K562 treated with DMSO at 1 percent for 24 hours (cell line): ENCODE data around the gene COMT. TPM values are rescaled to one million over a fixed set of nuclear protein-coding genes. Genes with fewer than 3 reads are reported as not detected.

Experiments used
- total RNA-seq: library from RNA; unstranded; fragments of 300-600 nt; gene quantifications from 2 replicates; pipeline ENCODE4 v1.2.3, GENCODE V29; 2022; ENCODE audit warnings: low read depth; ENCODE audit not compliant: insufficient read depth

Gene COMT
- 717 and 742 TPM in 2 replicates for total RNA-seq

GRCh38 chr22:19941365-19942082, at the start of gene COMT, which contains the start of gene TXNRD2:
COMT (plus strand) TSS chr22:19941772; CDS start chr22:19962527, 20,755 bp downstream.
TXNRD2 (minus strand) TSS chr22:19941818; CDS start chr22:19941803, 15 bp downstream.

GRCh38 chr22:20016734-20017621, 75.4 kb downstream of the COMT start, which contains the start of gene ARVCF:
ARVCF (minus strand) TSS chr22:20016823; CDS start chr22:19990794, 26,029 bp downstream.

Other genes with a start within 250 kb of the COMT start
- 66.6 and 70.3 TPM in 2 replicates for gene SEPTIN5, start 227.3 kb upstream of the COMT start, total RNA-seq
- 114 and 143 TPM in 2 replicates for gene GP1BB, start 218.2 kb upstream of the COMT start, total RNA-seq
- 18.1 and 21.7 TPM in 2 replicates for gene TBX1, start 181.0 kb upstream of the COMT start, total RNA-seq
- gene GNB1L, start 86.9 kb upstream of the COMT start, total RNA-seq, result 103 and 110 TPM in 2 replicates
- 50.3 and 53.7 TPM in 2 replicates for gene RTL10, start 86.9 kb upstream of the COMT start, total RNA-seq
- 131 and 135 TPM in 2 replicates for gene TXNRD2, start within 50 bp of the COMT start, total RNA-seq
- gene ARVCF, start 75.1 kb downstream of the COMT start, total RNA-seq, result 60.7 and 69.4 TPM in 2 replicates
- gene TANGO2, start 79.3 kb downstream of the COMT start, total RNA-seq, result 97.1 and 98.2 TPM in 2 replicates
- 47.4 and 51.1 TPM in 2 replicates for gene DGCR8, start 138.5 kb downstream of the COMT start, total RNA-seq
- 621 and 645 TPM in 2 replicates for gene RANBP1, start 174.3 kb downstream of the COMT start, total RNA-seq
- gene TRMT2A, start 175.5 kb downstream of the COMT start, total RNA-seq, result 124 and 158 TPM in 2 replicates
- gene ZDHHC8, start 190.0 kb downstream of the COMT start, total RNA-seq, result 36.2 and 37.9 TPM in 2 replicates
- gene CCDC188, start 209.3 kb downstream of the COMT start, total RNA-seq, result not detected in 2 replicates